ENCODE data around the gene RAD51. TPM values are rescaled to one million over a fixed set of nuclear protein-coding genes. Genes with fewer than 3 reads are reported as not detected.

RAD51 gene
- total and polyA plus RNA-seq, 9 of the 15 experiments (the other 6 are each of a cell fraction or from before 2014, with no cell fraction given), result 16.0 to 63.8 (median 34.6) TPM

DNA sequence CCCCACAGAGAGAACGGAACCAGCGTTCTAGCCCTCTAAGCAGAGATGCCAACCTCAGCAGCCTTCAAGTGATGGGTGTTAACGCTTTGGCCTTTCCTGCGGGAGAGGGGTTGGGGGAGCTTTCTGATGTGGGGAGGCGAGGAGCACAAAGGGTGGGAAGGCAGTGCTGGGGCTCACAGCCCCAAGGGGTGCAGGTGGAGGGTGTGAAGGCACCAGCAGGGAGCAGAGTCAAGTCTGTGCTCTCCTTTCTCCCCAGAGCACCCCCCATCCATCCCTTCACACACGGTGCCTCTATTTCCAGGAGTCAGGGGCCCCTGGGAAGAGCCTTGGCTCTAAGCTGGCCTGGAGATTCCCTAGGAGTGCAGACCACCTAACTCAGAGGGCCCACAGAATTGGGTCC, 78.9 kb downstream of the RAD51 start (continued):
- TF ChIP-seq, protein P1, sequence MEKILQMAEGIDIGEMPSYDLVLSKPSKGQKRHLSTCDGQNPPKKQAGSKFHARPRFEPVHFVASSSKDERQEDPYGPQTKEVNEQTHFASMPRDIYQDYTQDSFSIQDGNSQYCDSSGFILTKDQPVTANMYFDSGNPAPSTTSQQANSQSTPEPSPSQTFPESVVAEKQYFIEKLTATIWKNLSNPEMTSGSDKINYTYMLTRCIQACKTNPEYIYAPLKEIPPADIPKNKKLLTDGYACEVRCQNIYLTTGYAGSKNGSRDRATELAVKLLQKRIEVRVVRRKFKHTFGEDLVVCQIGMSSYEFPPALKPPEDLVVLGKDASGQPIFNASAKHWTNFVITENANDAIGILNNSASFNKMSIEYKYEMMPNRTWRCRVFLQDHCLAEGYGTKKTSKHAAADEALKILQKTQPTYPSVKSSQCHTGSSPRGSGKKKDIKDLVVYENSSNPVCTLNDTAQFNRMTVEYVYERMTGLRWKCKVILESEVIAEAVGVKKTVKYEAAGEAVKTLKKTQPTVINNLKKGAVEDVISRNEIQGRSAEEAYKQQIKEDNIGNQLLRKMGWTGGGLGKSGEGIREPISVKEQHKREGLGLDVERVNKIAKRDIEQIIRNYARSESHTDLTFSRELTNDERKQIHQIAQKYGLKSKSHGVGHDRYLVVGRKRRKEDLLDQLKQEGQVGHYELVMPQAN (IDR thresholded peaks at IDR 0.05; ENCODE audit: borderline replicate concordance), result no peak

DNA sequence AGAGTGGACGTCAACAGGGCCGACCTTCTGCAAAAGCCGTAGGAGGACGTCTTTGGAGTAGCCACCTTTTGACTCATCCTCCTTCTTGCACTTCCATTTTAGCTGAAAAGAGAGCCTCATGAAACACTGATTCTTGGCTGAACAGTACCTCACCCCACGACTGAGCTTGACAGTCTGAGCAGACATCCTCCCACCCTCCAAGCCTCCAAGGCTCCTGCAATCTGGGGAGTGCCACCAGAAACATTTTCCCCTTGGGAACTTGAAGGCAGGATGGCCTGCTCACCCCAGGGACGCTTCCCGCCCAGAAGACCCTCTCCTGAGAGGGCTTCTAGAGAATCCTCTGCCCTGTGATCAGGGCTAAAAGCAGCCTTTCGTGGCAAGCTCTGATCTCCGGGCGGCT, 80.0 kb downstream of the RAD51 start:
- TF ChIP-seq, protein P2, sequence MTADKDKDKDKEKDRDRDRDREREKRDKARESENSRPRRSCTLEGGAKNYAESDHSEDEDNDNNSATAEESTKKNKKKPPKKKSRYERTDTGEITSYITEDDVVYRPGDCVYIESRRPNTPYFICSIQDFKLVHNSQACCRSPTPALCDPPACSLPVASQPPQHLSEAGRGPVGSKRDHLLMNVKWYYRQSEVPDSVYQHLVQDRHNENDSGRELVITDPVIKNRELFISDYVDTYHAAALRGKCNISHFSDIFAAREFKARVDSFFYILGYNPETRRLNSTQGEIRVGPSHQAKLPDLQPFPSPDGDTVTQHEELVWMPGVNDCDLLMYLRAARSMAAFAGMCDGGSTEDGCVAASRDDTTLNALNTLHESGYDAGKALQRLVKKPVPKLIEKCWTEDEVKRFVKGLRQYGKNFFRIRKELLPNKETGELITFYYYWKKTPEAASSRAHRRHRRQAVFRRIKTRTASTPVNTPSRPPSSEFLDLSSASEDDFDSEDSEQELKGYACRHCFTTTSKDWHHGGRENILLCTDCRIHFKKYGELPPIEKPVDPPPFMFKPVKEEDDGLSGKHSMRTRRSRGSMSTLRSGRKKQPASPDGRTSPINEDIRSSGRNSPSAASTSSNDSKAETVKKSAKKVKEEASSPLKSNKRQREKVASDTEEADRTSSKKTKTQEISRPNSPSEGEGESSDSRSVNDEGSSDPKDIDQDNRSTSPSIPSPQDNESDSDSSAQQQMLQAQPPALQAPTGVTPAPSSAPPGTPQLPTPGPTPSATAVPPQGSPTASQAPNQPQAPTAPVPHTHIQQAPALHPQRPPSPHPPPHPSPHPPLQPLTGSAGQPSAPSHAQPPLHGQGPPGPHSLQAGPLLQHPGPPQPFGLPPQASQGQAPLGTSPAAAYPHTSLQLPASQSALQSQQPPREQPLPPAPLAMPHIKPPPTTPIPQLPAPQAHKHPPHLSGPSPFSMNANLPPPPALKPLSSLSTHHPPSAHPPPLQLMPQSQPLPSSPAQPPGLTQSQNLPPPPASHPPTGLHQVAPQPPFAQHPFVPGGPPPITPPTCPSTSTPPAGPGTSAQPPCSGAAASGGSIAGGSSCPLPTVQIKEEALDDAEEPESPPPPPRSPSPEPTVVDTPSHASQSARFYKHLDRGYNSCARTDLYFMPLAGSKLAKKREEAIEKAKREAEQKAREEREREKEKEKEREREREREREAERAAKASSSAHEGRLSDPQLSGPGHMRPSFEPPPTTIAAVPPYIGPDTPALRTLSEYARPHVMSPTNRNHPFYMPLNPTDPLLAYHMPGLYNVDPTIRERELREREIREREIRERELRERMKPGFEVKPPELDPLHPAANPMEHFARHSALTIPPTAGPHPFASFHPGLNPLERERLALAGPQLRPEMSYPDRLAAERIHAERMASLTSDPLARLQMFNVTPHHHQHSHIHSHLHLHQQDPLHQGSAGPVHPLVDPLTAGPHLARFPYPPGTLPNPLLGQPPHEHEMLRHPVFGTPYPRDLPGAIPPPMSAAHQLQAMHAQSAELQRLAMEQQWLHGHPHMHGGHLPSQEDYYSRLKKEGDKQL (CRISPR knock-in tag; IDR thresholded peaks at IDR 0.05; ENCODE audit: borderline replicate concordance), result no peak
- no peak for TF ChIP-seq ZNF175 (CRISPR knock-in tag; IDR thresholded peaks at IDR 0.05; ENCODE audit: low read depth)
- TF ChIP-seq ILK (tag; IDR thresholded peaks at IDR 0.05; ENCODE audit: borderline replicate concordance, low read depth), result no peak
- TF ChIP-seq ZNF589 (CRISPR knock-in tag; IDR thresholded peaks at IDR 0.05; ENCODE audit: low read depth), result no peak
- TF ChIP-seq, protein P3, sequence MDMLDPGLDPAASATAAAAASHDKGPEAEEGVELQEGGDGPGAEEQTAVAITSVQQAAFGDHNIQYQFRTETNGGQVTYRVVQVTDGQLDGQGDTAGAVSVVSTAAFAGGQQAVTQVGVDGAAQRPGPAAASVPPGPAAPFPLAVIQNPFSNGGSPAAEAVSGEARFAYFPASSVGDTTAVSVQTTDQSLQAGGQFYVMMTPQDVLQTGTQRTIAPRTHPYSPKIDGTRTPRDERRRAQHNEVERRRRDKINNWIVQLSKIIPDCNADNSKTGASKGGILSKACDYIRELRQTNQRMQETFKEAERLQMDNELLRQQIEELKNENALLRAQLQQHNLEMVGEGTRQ (CRISPR knock-in tag; IDR thresholded peaks at IDR 0.05), result no peak
- TF ChIP-seq PHB2 (IDR thresholded peaks at IDR 0.05; ENCODE audit: low read depth), result no peak
- TF ChIP-seq POLR2G (IDR thresholded peaks at IDR 0.05; ENCODE audit: low read depth, low read length), result no peak
- no peak for TF ChIP-seq SMAD2 (IDR thresholded peaks at IDR 0.05; ENCODE audit: low read depth, low read length)
- no peak for TF ChIP-seq HDAC1 (IDR thresholded peaks at IDR 0.05)
- Histone ChIP-seq H2AFZ (ENCODE audit: low read depth, low read length) (no peak overlapping the region), H3K27ac (ENCODE audit: extremely low read depth, low read depth, low read length) (0 out of 3 replicates have a peak overlapping the region, but pooled peaks have one; percentile 21), H3K9me3 (replicated peaks; ENCODE audit: control insufficient read depth, insufficient read depth, low read depth, low read length) (no peaks in the 10 kb centered on the region), H3K9me1 (ENCODE audit: control insufficient read depth, insufficient read depth, low read length) (no peaks in the 10 kb centered on the region), H3K4me1 (replicated peaks in 1 of 2; ENCODE audit: control insufficient read depth in 2 of 2, insufficient read depth in 2 of 2, low read length in 2 of 2) (peaks cover 10 to 12% of the 10 kb centered on the region in 2 experiments; a peak in 4 of 5 replicates), H3K4me3 (no peak overlapping the region), H3K79me2 (ENCODE audit: control insufficient read depth, insufficient read depth, low read length) (no peaks in the 10 kb centered on the region), H3K4me2 (ENCODE audit: insufficient read depth, low read length) (peak overlapping the region; percentile 30; the same call in 1 of the 2 replicates), H4K20me1 (replicated peaks; ENCODE audit: control insufficient read depth, insufficient read depth, low read length) (no peaks in the 10 kb centered on the region), H3K27me3 (ENCODE audit: control insufficient read depth in 2 of 2, insufficient read depth in 2 of 2, low read length in 2 of 2) (no peaks in the 10 kb centered on the region), H3K9ac (ENCODE audit: insufficient read depth in 1 of 2, low read depth in 2 of 2, low read length in 2 of 2) (peak overlapping the region in 1 of 2 experiments; percentile 19; a peak in 3 of 4 replicates), H3K36me3 (ENCODE audit: control insufficient read depth, insufficient read depth, low read length) (peaks cover 64% of the 10 kb centered on the region; the same call in 2 of the 3 replicates)
- DNase-seq (ENCODE audit: extremely low read depth in 1 of 4, low spot score in 3 of 4) (no peak), FAIRE-seq (no peak), ATAC-seq (no peak)
- BruUV-seq (replicated peaks), result no TSS peak
- in situ Hi-C loops (cut with MboI), result no loop called here
- CTCF ChIA-PET (ENCODE audit: low intra/inter-chr PET ratio), result no interaction called here
- intact Hi-C loops (cut with micrococcal nuclease), result no loop called here
- 62% methylated on average over 10 of the region's 10 CpGs for WGBS (ENCODE audit: insufficient coverage, low coverage, missing lambda C conversion rate)
- POLR2A ChIA-PET, result interaction anchor here (0.9 to 1.0 kb wide), 2 partner anchors 13 to 61 kb away, joined by 3 read pairs; no protein-coding TSS in a partner anchor
